ENCODE results near the gene SPATS2L.

The SPATS2L gene

GRCh38 chr2:200275295-200276013, 31.0 kb upstream of the SPATS2L start:
- no peak for DNase-seq (ENCODE audit: low spot score)

DNA sequence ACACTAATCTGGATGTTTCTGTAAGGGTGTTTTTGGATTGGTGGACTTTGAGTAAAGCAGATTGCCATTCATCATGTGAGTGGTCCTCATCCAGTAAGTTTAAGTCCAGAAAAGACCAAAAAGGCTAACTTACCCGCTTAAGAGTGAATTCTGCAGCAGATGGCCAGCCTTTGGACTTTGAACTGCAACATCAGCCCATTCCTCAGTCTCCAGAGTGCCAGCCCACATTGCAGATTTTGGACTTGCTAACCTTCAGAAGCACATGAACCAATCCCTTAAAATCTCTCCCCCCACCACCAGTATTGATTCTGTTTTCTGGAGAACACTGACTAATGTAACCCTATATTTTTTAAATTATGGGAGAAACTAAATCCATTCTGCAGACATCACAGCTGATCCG, 30.0 kb upstream of the SPATS2L start:
- no peak for DNase-seq (ENCODE audit: low spot score)
- TF ChIP-seq, protein P1, sequence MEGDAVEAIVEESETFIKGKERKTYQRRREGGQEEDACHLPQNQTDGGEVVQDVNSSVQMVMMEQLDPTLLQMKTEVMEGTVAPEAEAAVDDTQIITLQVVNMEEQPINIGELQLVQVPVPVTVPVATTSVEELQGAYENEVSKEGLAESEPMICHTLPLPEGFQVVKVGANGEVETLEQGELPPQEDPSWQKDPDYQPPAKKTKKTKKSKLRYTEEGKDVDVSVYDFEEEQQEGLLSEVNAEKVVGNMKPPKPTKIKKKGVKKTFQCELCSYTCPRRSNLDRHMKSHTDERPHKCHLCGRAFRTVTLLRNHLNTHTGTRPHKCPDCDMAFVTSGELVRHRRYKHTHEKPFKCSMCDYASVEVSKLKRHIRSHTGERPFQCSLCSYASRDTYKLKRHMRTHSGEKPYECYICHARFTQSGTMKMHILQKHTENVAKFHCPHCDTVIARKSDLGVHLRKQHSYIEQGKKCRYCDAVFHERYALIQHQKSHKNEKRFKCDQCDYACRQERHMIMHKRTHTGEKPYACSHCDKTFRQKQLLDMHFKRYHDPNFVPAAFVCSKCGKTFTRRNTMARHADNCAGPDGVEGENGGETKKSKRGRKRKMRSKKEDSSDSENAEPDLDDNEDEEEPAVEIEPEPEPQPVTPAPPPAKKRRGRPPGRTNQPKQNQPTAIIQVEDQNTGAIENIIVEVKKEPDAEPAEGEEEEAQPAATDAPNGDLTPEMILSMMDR (IDR thresholded peaks at IDR 0.05; ENCODE audit: extremely low read depth, missing control alignments) = no peak

More at GRCh38 chr2:200275295-200276013, 31.0 kb upstream of the SPATS2L start:
- TF ChIP-seq, protein P1 (IDR thresholded peaks at IDR 0.05; ENCODE audit: extremely low read depth, missing control alignments) = no peak

- DNase-seq (ENCODE audit: low spot score) = no peak
- TF ChIP-seq, protein P1 (IDR thresholded peaks at IDR 0.05; ENCODE audit: extremely low read depth, missing control alignments) = no peak
Measured at GRCh38 chr2:200278694-200279316, 27.7 kb upstream of the SPATS2L start.

- TF ChIP-seq, protein P1 (IDR thresholded peaks at IDR 0.05; ENCODE audit: extremely low read depth, missing control alignments) = no peak
- no peak for DNase-seq (ENCODE audit: low spot score)
Measured at GRCh38 chr2:200279857-200280256, 26.6 kb upstream of the SPATS2L start.

- DNase-seq (ENCODE audit: low spot score) = no peak
- TF ChIP-seq, protein P1 (IDR thresholded peaks at IDR 0.05; ENCODE audit: extremely low read depth, missing control alignments) = no peak
Measured at GRCh38 chr2:200286578-200286977, 19.9 kb upstream of the SPATS2L start.

GRCh38 chr2:200288670-200289429, 17.6 kb upstream of the SPATS2L start:
- DNase-seq (ENCODE audit: low spot score) = no peak
- TF ChIP-seq, protein P1 (IDR thresholded peaks at IDR 0.05; ENCODE audit: extremely low read depth, missing control alignments) = no peak

DNA sequence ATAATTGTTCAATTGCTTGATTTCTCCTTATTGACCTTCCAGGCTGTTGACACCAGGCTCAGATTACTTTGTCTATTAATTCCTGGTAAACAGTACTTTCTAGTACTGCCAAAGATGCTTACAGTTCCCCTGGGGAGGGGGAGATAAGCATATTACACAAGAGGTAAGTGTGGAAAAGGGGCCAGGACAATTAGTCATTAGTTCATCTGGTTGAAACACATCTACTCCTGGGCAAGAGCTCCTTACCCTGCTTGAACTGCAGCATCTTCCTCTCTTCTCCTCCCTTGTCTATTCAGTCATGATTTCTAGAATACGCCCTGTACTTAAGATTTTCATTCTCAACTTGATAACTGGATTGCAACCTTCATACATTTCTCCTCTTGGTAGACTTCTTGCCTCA, 10.4 kb upstream of the SPATS2L start:
- no peak for DNase-seq (ENCODE audit: low spot score)
- TF ChIP-seq, protein P1 (IDR thresholded peaks at IDR 0.05; ENCODE audit: extremely low read depth, missing control alignments) = no peak
